ENCODE results near the gene USP6NL.

DNA sequence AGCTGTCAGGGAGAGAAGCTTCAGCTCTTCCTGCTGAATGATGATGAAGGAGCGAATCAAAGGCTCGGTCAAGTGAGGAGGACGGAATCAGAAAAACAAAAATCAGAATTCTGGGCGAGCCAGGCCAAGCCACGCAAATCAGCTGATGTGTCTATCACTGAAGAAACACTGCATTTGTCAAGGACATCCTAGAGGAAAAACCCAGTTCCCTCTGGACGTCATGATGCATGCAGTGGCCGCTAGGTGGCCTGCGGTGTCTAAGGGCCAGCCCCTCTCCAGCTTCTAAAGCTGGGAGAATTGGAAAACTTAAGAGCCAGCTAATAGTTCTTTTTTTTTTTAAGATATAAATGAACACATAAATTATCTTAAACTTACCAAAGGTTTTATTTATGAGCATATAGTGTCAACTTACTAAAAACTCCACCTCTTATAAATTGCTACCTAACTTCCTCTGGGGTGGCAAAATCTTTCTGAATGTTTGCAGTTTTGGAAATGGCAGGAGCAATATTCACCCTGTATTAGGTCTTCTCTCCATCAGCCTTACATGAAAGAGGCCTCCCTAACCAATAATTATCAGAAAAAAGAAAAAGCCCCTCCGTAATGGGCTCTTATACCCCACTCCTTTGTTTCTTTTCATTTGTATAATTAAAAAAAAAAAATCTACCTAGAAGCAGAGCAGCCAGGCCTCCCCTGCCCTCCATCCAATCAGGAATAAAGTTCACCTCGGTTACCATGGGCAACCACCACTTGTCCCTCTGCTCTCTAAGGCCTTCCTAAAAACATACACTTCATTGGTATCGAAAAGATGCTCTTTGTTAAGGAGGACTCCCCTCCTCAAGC lies 186.8 kb downstream of the USP6NL start:
- TF ChIP-seq EZH2 (IDR thresholded peaks at IDR 0.05): no peak
- TF ChIP-seq CTCF (IDR thresholded peaks at IDR 0.05): peak; percentile 95
